ENCODE data around the gene MAU2. TPM values are rescaled to one million over a fixed set of nuclear protein-coding genes. Genes with fewer than 3 reads are reported as not detected.

The MAU2 gene
- total and polyA plus RNA-seq, 8 donors = 10.6 to 116 (median 35.5) TPM

DNA sequence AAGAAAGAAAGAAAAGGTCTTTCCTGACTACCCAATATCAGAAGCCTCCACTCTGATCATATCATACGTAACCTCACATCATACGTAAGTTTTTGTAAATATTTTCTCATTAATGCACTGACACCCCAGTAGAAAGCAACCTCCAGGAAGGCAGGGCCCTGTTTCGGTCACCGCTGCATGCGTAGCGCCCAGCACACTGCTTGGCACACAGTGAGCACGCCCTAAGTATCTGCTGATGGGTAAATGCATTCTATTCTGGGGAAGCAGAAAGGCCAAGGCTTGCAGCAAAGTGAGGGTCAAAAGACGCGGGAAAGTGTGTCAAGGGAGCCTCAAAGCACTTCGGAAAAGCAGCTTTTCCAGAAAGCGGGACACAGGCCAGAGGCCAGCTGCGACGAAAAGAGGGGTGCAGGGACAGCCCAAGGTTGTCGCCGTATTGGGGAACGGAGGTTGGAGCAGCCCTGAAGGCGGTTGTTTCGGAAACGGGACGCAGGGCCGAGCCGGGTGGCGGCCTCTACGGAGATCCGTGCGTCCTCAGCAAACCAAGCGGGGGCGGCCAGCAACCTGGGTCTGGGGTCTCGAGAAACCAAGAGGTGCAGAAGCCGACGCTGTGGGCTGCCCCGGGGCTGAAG, 783 bp upstream of the MAU2 start:
- TF ChIP-seq, protein P1, sequence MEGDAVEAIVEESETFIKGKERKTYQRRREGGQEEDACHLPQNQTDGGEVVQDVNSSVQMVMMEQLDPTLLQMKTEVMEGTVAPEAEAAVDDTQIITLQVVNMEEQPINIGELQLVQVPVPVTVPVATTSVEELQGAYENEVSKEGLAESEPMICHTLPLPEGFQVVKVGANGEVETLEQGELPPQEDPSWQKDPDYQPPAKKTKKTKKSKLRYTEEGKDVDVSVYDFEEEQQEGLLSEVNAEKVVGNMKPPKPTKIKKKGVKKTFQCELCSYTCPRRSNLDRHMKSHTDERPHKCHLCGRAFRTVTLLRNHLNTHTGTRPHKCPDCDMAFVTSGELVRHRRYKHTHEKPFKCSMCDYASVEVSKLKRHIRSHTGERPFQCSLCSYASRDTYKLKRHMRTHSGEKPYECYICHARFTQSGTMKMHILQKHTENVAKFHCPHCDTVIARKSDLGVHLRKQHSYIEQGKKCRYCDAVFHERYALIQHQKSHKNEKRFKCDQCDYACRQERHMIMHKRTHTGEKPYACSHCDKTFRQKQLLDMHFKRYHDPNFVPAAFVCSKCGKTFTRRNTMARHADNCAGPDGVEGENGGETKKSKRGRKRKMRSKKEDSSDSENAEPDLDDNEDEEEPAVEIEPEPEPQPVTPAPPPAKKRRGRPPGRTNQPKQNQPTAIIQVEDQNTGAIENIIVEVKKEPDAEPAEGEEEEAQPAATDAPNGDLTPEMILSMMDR (IDR thresholded peaks at IDR 0.05) = no peak
- TF ChIP-seq EP300 (IDR thresholded peaks at IDR 0.05) = no peak
- TF ChIP-seq POLR2AphosphoS5 (IDR thresholded peaks at IDR 0.05) = no peak
- TF ChIP-seq POLR2A (IDR thresholded peaks at IDR 0.05) = no peak
- H3K9me3 ChIP-seq = no peaks in the 10 kb centered on the region
- intact Hi-C loops (cut with DNase I; ENCODE audit: low total_unique reads) = no loop called here

GRCh38 chr19:19321141-19321577, 530 bp downstream of the MAU2 start:
- intact Hi-C loops (cut with DNase I; ENCODE audit: low total_unique reads) = no loop called here
- TF ChIP-seq POLR2A (IDR thresholded peaks at IDR 0.05) = no peak
- TF ChIP-seq POLR2AphosphoS5 (IDR thresholded peaks at IDR 0.05) = no peak
- TF ChIP-seq, protein P1 (IDR thresholded peaks at IDR 0.05) = no peak
- TF ChIP-seq EP300 (IDR thresholded peaks at IDR 0.05) = no peak
- peaks cover 26 to 55% (median 51%) of the 10 kb centered on the region in 4 donors for H3K4me1 ChIP-seq

More for the DNA sequence above, 783 bp upstream of the MAU2 start:
- Histone ChIP-seq H3K27ac (peak overlapping the region; percentile 84 to 93 (median 90)), H3K27me3 (no peaks in the 10 kb centered on the region), H3K4me3 (peak overlapping the region; percentile 88 to 99 (median 92)), H3K36me3 (peaks cover 22 to 38% (median 35%) of the 10 kb centered on the region in 4 donors), H3K4me1 (peaks cover 26 to 54% (median 50%) of the 10 kb centered on the region in 4 donors)
- no peak for DNase-seq
- WGBS, 5 donors = 3 to 5% (median 3%) methylated on average over 28 to 32 of the region's 32 CpGs

DNA sequence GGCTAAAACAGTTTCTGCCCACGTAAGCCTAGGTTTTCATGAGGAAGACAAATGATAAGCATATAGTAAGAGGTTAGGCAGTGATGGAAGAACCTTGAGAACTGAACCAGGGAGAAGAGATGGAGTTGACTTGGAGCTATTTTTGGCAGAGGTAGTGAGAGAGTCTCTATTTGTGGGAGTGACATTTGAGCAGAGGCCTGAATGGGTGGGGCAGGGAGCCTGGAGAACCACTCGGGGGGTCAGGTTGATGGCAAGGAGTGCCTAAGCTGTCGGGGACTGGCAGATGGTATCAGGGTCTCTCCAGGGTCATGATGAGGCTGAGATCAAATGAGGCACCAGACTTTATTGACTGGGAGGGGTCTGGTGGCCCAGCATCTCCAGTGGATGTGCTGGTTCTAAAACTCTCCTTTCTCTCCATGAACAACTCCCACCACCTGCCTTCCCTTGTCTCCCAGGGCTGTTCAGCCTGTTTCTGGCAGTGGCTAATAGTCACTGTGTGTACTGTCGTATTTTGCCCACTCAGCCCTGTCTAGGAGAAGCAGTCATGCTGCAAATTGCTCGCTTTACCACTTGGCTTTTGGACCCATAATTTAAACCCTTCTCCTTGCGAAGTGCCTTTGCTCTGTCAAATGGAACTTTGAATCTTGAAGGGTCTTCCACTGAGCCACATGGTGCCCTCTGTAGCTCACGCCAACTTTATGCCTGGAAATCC, 3.6 kb downstream of the MAU2 start:
- Histone ChIP-seq H3K27ac (no peak overlapping the region), H3K4me1 (peaks cover 19 to 68% (median 46%) of the 10 kb centered on the region in 4 donors), H3K36me3 (peaks cover 21 to 62% (median 58%) of the 10 kb centered on the region in 4 donors), H3K27me3 (no peaks in the 10 kb centered on the region), H3K9me3 (no peaks in the 10 kb centered on the region), H3K4me3 (no peak overlapping the region)
- DNase-seq = no peak
- intact Hi-C loops (cut with DNase I; ENCODE audit: low total_unique reads) = no loop called here
- WGBS, 5 donors = 83 to 90% (median 86%) methylated on average over 7 of the region's 7 CpGs
- TF ChIP-seq EP300 (IDR thresholded peaks at IDR 0.05) (no peak), POLR2A (IDR thresholded peaks at IDR 0.05) (no peak), POLR2AphosphoS5 (IDR thresholded peaks at IDR 0.05) (no peak)
- TF ChIP-seq, protein P1 (IDR thresholded peaks at IDR 0.05) = no peak

More at GRCh38 chr19:19321141-19321577, 530 bp downstream of the MAU2 start:
- peak overlapping the region; percentile 84 to 93 (median 90) for H3K27ac ChIP-seq
- H3K27me3 ChIP-seq = no peaks in the 10 kb centered on the region
- peak in 1 of 2 donors; percentile 45 for DNase-seq
- peak overlapping the region; percentile 88 to 99 (median 92) for H3K4me3 ChIP-seq
- H3K9me3 ChIP-seq = no peaks in the 10 kb centered on the region
- WGBS, 5 donors = 0 to 2% (median 1%) methylated on average over 23 to 34 of the region's 34 CpGs
- peaks cover 22 to 38% (median 35%) of the 10 kb centered on the region in 4 donors for H3K36me3 ChIP-seq

DNA sequence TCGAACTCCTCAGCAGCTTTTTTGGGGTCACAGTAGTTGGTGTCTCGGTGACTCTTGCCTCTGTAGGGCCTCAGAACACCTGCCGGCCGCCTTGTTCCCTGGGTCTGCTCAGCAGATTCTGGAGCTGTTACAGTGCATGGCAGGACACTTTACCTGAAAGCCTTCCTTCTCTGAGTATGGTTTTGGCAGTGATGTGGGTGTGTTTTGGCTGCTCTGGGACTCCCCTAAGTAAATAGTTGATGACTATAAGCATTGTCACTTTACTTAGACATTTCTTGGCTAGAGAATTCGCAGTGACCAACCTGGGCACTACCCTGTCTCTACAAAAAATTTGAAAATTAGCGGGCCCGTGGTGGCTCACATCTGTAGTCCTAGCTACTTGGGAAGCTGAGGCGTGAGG, 7.0 kb downstream of the MAU2 start:
- WGBS, 5 donors = 93 to 95% (median 93%) methylated on average over 8 of the region's 8 CpGs
- TF ChIP-seq POLR2AphosphoS5 (IDR thresholded peaks at IDR 0.05) (no peak), EP300 (IDR thresholded peaks at IDR 0.05) (no peak), POLR2A (IDR thresholded peaks at IDR 0.05) (no peak)
- TF ChIP-seq, protein P1 (IDR thresholded peaks at IDR 0.05) = no peak
- Histone ChIP-seq H3K4me3 (no peak overlapping the region), H3K27me3 (no peaks in the 10 kb centered on the region), H3K27ac (no peak overlapping the region), H3K4me1 (peaks cover 0 to 50% (median 28%) of the 10 kb centered on the region in 4 donors), H3K9me3 (no peaks in the 10 kb centered on the region), H3K36me3 (peaks cover 44 to 97% (median 93%) of the 10 kb centered on the region in 4 donors)
- DNase-seq = no peak
- intact Hi-C loops (cut with DNase I; ENCODE audit: low total_unique reads) = no loop called here
